Renal cortex interstitium (tissue), 11 donors: ENCODE results near the gene KLHL8. TPM values are rescaled to one million over a fixed set of nuclear protein-coding genes. Genes with fewer than 3 reads are reported as not detected.
A peak's percentile ranks its signal among the peaks of the same experiment; 100 is the strongest.
"Not testable (repeated sequence)": the region's sequence is repeated elsewhere in the genome, so short reads cannot be mapped to it uniquely, and the experiment has no call there.

Experiments used
- DNase-seq, 11 donors: peaks; one replicate each; pipeline ENCODE4 v3.0.0-alpha.2; 2013; ENCODE audit warnings: low read depth in 9 of 11, low spot score in 4 of 11; ENCODE audit errors: extremely low read depth in 1 of 11
- polyA plus RNA-seq, 3 donors: library from polyadenylated mRNA; unstranded; fragments of 120-200 nt; gene quantifications; one replicate each; pipeline ENCODE4 v1.2.1, GENCODE V29; 2013; ENCODE audit not compliant: insufficient read length in 3 of 3

The KLHL8 gene
- polyA plus RNA-seq, 3 donors: 18.4 to 19.9 (median 18.5) TPM

- DNase-seq: no peak
Observed at GRCh38 chr4:87193958-87194675, 26.3 kb downstream of the KLHL8 start.

GRCh38 chr4:87192145-87192919, 28.1 kb downstream of the KLHL8 start:
- no peak for DNase-seq

- no peak for DNase-seq
Observed at GRCh38 chr4:87188932-87189331, 31.5 kb downstream of the KLHL8 start.

GRCh38 chr4:87188048-87188447, 32.4 kb downstream of the KLHL8 start:
- peak in 3 of 11 donors; percentile 3 to 14 (median 7) for DNase-seq

- DNase-seq: no peak
Observed at GRCh38 chr4:87185146-87185870, 35.1 kb downstream of the KLHL8 start.

- DNase-seq: no peak
Observed at GRCh38 chr4:87180767-87181166, 39.7 kb downstream of the KLHL8 start.

DNA sequence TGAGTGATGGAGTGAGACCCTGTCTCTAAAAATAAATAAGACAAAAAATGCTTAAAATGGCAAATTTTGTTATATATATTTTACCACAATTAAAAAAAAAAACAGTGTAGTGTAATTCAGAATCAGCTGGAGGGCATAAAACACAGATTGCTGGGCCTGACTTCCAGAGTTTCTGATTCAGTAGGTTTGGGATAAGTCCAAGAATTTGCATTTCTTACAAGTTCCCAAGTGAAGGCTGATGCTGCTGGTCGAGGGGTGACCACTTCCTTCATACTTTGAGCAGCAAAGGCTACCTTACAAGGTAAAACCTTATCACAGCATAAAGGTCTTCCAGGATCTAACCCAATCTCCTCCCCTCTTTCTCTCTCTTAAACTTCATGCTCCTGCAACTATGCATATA, 40.7 kb downstream of the KLHL8 start:
- DNase-seq: no peak

DNA sequence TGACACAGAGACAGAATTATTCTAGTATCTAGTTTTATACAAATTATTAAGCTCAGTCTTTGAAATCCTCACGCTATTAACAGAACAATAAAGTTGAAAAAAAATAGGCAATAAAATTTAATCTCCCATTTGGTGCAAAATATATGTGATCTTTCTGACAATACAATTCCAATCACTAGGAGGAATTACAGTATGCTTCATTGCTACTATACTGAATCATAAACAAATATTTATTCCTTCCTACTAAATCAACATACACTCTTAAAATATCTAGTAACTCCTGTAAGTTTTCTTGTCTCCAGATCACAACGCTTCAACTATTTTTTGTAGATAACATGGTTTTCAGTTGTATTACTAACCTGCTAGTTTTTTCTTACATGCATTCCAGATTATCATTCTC, 45.7 kb downstream of the KLHL8 start:
- DNase-seq: no peak

DNA sequence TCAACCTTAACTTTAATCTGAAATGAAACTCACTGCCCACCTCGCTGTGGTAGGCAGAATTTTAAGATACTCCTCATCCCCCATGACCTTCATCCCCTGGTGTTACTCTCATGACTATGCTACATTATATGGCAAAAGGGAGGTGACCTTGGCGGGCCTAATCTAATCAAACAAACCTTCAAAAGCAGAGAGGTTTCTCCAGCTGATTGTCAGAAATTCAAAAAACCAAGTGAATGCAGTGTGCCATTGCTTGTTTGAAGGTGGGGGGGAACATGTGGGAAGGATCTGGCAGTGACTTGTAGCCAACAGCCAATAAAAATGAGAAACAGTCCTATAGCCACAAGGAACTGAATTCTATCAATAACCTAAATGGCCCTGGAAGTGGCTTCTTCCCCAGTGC, 48.5 kb downstream of the KLHL8 start:
- no peak for DNase-seq

DNA sequence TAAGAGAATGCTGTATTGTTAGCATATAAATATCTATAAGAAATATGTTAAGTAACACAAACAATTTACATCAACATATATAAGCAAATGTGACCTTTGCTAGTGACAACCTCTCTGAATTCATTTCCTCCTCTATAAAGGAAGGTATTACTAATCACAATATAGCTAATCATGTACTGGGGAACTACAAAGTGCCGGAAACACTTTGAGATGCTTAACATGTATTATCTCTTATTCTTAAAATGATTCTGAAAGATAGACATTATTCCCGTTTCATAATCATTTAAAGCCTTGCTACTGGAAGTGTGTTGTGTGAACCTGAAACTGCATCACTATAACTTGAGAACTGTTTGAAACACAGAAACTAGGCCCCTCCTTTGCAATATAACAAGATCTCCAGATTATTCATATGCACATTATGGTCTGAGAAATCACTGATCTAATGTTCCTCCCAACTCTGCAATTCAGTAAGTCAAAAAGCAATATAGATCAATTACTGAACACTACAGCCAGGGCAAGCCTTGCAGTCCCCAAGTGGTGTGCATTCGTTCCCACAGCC, 54.0 kb downstream of the KLHL8 start:
- no peak for DNase-seq

DNA sequence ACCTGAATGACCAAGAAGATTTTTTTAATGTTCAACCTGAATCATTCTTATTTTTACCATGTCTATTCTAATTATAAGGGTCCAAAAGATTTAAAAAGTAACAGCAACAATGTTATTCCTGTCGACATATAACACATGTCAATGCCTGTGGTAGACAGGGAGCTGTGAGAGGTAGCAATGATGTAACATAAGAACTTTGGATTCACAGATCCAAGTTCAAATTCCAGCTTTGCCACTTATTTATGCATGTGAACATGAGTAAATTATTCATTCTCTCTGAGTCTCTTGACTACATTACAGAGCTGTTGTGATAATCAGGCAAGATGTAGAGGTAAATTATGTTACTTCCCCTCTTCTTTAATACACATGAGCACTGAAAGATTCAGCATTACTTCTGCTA, 54.5 kb downstream of the KLHL8 start:
- DNase-seq: peak in 1 of 11 donors; percentile 35

DNA sequence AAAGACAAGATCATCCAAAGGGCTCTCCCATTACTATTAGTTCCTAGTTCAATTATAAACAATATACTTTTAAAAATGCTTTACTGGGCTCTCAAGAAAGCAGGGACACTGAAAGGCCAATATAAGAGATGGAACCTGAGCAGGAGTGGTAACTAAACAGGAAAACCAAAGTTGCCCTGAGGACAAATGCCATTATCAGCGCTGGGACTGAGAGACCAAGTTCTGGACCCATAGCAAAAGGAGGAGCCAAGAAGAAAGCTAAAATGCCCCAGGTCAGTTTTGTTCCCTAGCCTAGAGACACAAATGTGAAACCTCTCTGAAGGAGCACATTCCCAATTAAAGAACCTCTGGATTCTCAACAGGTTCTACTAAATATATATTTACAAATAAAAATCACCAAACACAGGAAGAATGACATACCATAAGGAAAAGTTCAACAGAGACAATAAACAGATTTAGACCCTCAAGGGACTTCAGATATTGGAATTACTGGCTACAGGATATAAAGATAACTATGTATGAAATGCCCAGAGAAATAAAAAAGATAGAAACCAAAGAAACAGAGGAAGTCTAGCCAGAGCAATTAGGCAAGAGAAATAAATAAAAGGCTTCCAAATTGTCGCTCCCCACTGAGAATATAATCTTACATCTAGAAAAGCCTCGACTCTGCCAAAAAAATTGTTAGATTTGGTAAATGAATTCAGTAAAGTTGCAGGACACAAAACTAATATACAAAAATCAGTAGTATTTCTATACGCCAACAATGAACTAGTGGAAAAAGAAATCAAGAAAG, 67.1 kb downstream of the KLHL8 start:
- no peak for DNase-seq

GRCh38 chr4:87152310-87153041, 67.9 kb downstream of the KLHL8 start:
- DNase-seq: no peak

- DNase-seq: peak in 5 of 11 donors; percentile 7 to 21 (median 14)
Observed at GRCh38 chr4:87151730-87152129, 68.7 kb downstream of the KLHL8 start.

DNA sequence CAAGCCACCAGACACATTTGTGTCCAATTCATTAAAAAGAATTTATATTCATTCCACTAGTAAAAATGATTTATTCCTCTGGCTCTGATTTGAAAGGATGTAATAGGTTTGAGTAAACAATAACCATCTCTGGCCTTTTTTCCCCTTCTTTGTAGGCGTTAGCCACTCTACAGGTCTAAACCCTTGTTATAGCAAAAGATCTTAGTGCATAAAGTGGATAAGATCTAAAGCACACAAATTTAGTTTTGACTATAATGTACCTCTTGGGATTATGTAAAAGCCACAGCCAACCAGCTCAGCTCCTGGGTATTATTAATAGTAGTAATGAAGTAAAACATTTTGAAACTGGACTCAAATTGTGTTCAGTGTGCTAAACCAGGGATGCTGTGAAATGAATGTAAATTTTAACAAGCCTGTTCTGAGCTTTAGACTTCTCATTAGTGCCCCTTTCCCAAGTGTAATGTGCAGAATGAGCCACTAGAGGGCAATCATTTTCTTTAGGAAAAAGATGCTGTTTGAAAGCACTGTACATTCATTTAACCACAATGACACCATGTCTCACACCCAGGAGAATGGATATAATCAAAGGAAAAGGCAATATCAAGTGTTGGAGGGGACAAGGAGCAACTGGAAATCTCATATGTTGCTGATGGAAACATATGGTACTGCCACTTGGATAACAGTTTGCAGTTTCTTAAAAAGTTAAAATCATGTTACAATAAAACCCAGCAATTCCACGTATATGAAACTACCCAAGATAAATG, 69.7 kb downstream of the KLHL8 start:
- DNase-seq: peak; percentile 40 to 87 (median 68)

DNA sequence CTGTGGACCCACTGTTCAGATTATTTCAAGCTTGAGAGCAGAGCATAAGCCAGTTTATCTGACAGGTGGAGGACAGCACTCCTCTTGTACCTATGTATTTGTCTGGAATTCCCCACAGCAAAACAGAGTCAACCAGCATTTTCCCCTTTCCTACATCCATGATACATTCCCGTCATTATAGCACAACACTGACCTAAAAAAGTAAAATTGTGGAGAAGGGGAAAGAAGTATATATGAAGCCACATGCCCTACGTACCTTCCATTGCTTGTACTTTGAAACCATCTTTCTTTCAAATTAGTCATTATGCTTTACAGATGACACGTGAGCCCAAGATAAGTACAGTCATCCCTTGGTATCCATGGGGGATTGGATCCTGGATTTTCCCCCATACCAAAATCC, 73.3 kb downstream of the KLHL8 start:
- DNase-seq: no peak

DNA sequence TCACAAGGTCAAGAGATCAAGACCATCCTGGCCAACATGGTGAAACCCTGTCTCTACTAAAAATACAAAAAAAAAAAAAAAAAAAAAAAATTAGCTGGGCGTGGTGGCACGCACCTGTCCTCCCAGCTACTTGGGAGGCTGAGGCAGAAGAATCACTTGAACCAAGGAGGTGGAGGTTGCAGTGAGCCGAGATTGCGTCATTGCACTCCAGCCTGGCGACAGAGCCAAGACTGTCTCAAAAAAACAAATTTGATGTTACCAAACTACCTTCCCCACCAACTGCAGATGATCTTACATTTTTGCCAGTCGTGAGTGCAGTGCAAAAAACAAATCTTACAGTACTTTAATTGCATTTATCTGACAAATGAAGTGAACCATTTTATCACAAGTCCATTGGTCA, 74.5 kb downstream of the KLHL8 start:
- DNase-seq: not testable (repeated sequence)
